Liver (tissue), 3 donors: ENCODE measurements around the gene DENND4A.

Source experiments
- CTCF ChIP-seq: fragments of 150-350 bp; IDR thresholded peaks from 2 replicates; pipeline ENCODE4 v1.5.1; 2017; ENCODE audit warnings: improper control_type of control experiment, low read depth, low read length; ENCODE audit not compliant: missing input control
- EGR1 ChIP-seq, 2 donors: IDR thresholded peaks; 2 replicates each; pipeline ENCODE4 v1.6.1; 2016 to 2018; ENCODE audit warnings: antibody characterized with exemption in 2 of 2, low read depth in 2 of 2
- HNF4G ChIP-seq: IDR thresholded peaks from 2 replicates; pipeline ENCODE4 v1.6.1; 2016; ENCODE audit warnings: antibody characterized with exemption
- NR2F2 ChIP-seq: IDR thresholded peaks from 2 replicates; pipeline ENCODE4 v1.6.1; 2016; ENCODE audit warnings: antibody characterized with exemption
- RAD21 ChIP-seq, 2 donors: IDR thresholded peaks; 2 replicates each; pipeline ENCODE4 v1.6.1; 2016; ENCODE audit warnings: antibody characterized with exemption in 2 of 2, mild to moderate bottlenecking in 2 of 2
- REST ChIP-seq: IDR thresholded peaks from 2 replicates; pipeline ENCODE4 v1.6.1; 2016; ENCODE audit warnings: antibody characterized with exemption, mild to moderate bottlenecking
- SP1 ChIP-seq: IDR thresholded peaks from 2 replicates; pipeline ENCODE4 v1.6.1; 2018; ENCODE audit warnings: antibody characterized with exemption, mild to moderate bottlenecking
- TAF1 ChIP-seq: conservative IDR thresholded peaks from 2 replicates; pipeline ENCODE4 v1.6.1; 2016; ENCODE audit warnings: antibody characterized with exemption, mild to moderate bottlenecking
- YY1 ChIP-seq: IDR thresholded peaks from 2 replicates; pipeline ENCODE4 v1.6.1; 2016; ENCODE audit warnings: antibody characterized with exemption, mild to moderate bottlenecking
- ZBTB33 ChIP-seq: IDR thresholded peaks from 2 replicates; pipeline ENCODE4 v1.6.1; 2016; ENCODE audit warnings: antibody characterized with exemption
- donor health status: healthy.
- donor health status: healthy.

GRCh38 chr15:65841121-65841930 lies 49.2 kb upstream of the DENND4A start:
- no peak for TF ChIP-seq RAD21 (IDR thresholded peaks at IDR 0.05)
- TF ChIP-seq CTCF, result no peak
- TF ChIP-seq TAF1, result no peak
- TF ChIP-seq YY1, result no peak
- no peak for TF ChIP-seq HNF4G
- TF ChIP-seq EGR1 (IDR thresholded peaks at IDR 0.05; ENCODE audit: low read depth in 2 of 2), result no peak
- TF ChIP-seq NR2F2, result no peak
- TF ChIP-seq REST, result no peak
- TF ChIP-seq ZBTB33, result no peak
- TF ChIP-seq SP1, result no peak
